OCI-LY7 (cell line): Measurements from ENCODE around the gene ZNF326. TPM values are rescaled to one million over a fixed set of nuclear protein-coding genes. Genes with fewer than 3 reads are reported as not detected.

Experiments used
- BruUV-seq: library from RNA; stranded (reverse); fragments of 400-500 nt; replicated peaks from 2 replicates; lab custom pipeline; 2021; lab: Mats Ljungman, UMichigan
- CTCF ChIA-PET: fragments of 300-600 bp; sonication (Branson Sonifier 250); formaldehyde crosslinking; loops from one replicate; lab custom pipeline; 2022; ENCODE audit warnings: antibody characterized with exemption; ENCODE audit not compliant: unreplicated experiment; lab: Charles Lee
- POLR2A ChIA-PET: fragments of 300-600 bp; sonication (Branson Sonifier 250); formaldehyde crosslinking; loops from one replicate; lab custom pipeline; 2022; ENCODE audit warnings: antibody characterized with exemption; lab: Charles Lee
- DNase-seq: peaks from one replicate; pipeline ENCODE4 v3.0.0-alpha.2; 2015; ENCODE audit warnings: low spot score
- H2AFZ ChIP-seq: fragments of 200-600 bp; sonication (generic), shearing (Covaris generic); 2 replicates; pipeline ENCODE4 v1.6.1; 2014; ENCODE audit warnings: mild to moderate bottlenecking, antibody characterized with exemption, low read length, moderate library complexity
- H3K27ac ChIP-seq: fragments of 200-600 bp; sonication (generic); 2 replicates; pipeline ENCODE4 v1.5.1; 2014; ENCODE audit warnings: mixed run types, low read depth, mild to moderate bottlenecking, moderate library complexity, low read length, inconsistent platforms; ENCODE audit not compliant: poor library complexity, severe bottlenecking
- H3K36me3 ChIP-seq: fragments of 200-600 bp; sonication (generic); 2 replicates; pipeline ENCODE4 v1.6.1; 2014; ENCODE audit warnings: mild to moderate bottlenecking, antibody characterized with exemption, low read length, moderate library complexity, mixed read lengths; ENCODE audit not compliant: insufficient read depth
- H3K4me1 ChIP-seq: fragments of 200-600 bp; sonication (generic); 2 replicates; pipeline ENCODE4 v1.5.1; 2014; ENCODE audit warnings: mild to moderate bottlenecking, low read length; ENCODE audit not compliant: insufficient read depth, poor library complexity, severe bottlenecking
- H3K4me2 ChIP-seq: fragments of 200-600 bp; sonication (generic); 2 replicates; pipeline ENCODE4 v1.6.1; 2014; ENCODE audit warnings: mild to moderate bottlenecking, low read length
- H3K4me3 ChIP-seq: fragments of 200-600 bp; sonication (generic); 2 replicates; pipeline ENCODE4 v1.5.1; 2014; ENCODE audit warnings: mild to moderate bottlenecking, low read depth, low read length; ENCODE audit not compliant: poor library complexity, severe bottlenecking
- H3K79me2 ChIP-seq: fragments of 200-600 bp; sonication (generic); 2 replicates; pipeline ENCODE4 v1.6.1; 2016; ENCODE audit warnings: low read depth, mild to moderate bottlenecking, low read length, moderate library complexity, mixed read lengths; ENCODE audit not compliant: insufficient read depth
- H3K9me2 ChIP-seq: fragments of 200-600 bp; sonication (generic); 2 replicates; pipeline ENCODE4 v1.6.1; 2016; ENCODE audit warnings: mild to moderate bottlenecking, low read length, mixed read lengths; ENCODE audit not compliant: insufficient read depth
- H3K9me3 ChIP-seq: fragments of 200-600 bp; sonication (generic); 2 replicates; pipeline ENCODE4 v1.6.1; 2014; ENCODE audit warnings: mild to moderate bottlenecking, mixed run types, low read length, mixed read lengths
- H4K20me1 ChIP-seq: fragments of 200-600 bp; sonication (generic); 2 replicates; pipeline ENCODE4 v1.6.1; 2014; ENCODE audit warnings: mild to moderate bottlenecking, antibody characterized with exemption, low read length, moderate library complexity, mixed read lengths; ENCODE audit not compliant: insufficient read depth
- CTCF ChIP-seq: fragments of 200-600 bp; sonication (generic); conservative IDR thresholded peaks from 2 replicates; pipeline ENCODE4 v1.5.1; 2014; ENCODE audit warnings: mild to moderate bottlenecking, antibody characterized with exemption, low read length, moderate library complexity, mixed read lengths
- EZH2phosphoT487 ChIP-seq: fragments of 200-600 bp; sonication (generic); IDR thresholded peaks from 2 replicates; pipeline ENCODE4 v1.6.1; 2018; ENCODE audit warnings: low read depth, borderline replicate concordance, mild to moderate bottlenecking, mixed run types, antibody characterized with exemption, low read length, moderate library complexity, mixed read lengths
- intact Hi-C: fragments of 100-400 bp; cut with micrococcal nuclease; formaldehyde crosslinking; loops from one replicate; pipeline ENCODE4 v1.10.0; 2022; ENCODE audit not compliant: unreplicated experiment
- total RNA-seq, 2 experiments: library from RNA; depleted of rRNA in 1 of 2; stranded (reverse); fragments of >200 nt in 1 of 2; shearing (Covaris generic) in 1 of 2; gene quantifications; 2 replicates each; pipeline ENCODE4 v1.2.3, GENCODE V29; 2014 to 2022

ZNF326 gene
- total RNA-seq, 2 experiments from 2014 or later: 11.5 to 43.5 TPM

- POLR2A ChIA-PET: no interaction called here
- Histone ChIP-seq H3K79me2 (no peaks in the 10 kb centered on the region), H2AFZ (peak overlapping the region; percentile 59), H4K20me1 (no peaks in the 10 kb centered on the region), H3K9me3 (no peaks in the 10 kb centered on the region), H3K4me1 (peaks cover 9% of the 10 kb centered on the region), H3K27ac (no peak overlapping the region), H3K4me3 (peak overlapping the region; percentile 27), H3K9me2 (no peaks in the 10 kb centered on the region), H3K36me3 (no peaks in the 10 kb centered on the region), H3K4me2 (peak overlapping the region; percentile 39)
- DNase-seq: peak; percentile 4
- TF ChIP-seq CTCF: no peak
- no peak for TF ChIP-seq EZH2phosphoT487
- no TSS peak for BruUV-seq
- intact Hi-C loops: no loop called here
- CTCF ChIA-PET: no interaction called here
Measured at GRCh38 chr1:90074137-90074536, 79.2 kb downstream of the ZNF326 start.

GRCh38 chr1:90074566-90074965 lies 79.7 kb downstream of the ZNF326 start:
- CTCF ChIA-PET: no interaction called here
- peaks cover 9% of the 10 kb centered on the region for H3K4me1 ChIP-seq
- H2AFZ ChIP-seq: peak overlapping the region; percentile 59; the same call in 1 of the 2 replicates
- POLR2A ChIA-PET: no interaction called here
- no peak for TF ChIP-seq EZH2phosphoT487
- no peak for TF ChIP-seq CTCF
- no peak overlapping the region for H3K27ac ChIP-seq
- intact Hi-C loops: no loop called here
- no peaks in the 10 kb centered on the region for H4K20me1 ChIP-seq
- DNase-seq: no peak
- no peaks in the 10 kb centered on the region for H3K79me2 ChIP-seq
- H3K9me3 ChIP-seq: no peaks in the 10 kb centered on the region
- peak overlapping the region; percentile 39 for H3K4me2 ChIP-seq
- BruUV-seq: no TSS peak
- no peak overlapping the region for H3K4me3 ChIP-seq
- no peaks in the 10 kb centered on the region for H3K9me2 ChIP-seq
- H3K36me3 ChIP-seq: no peaks in the 10 kb centered on the region

GRCh38 chr1:90074970-90075391 lies 80.1 kb downstream of the ZNF326 start:
- no peaks in the 10 kb centered on the region for H3K9me2 ChIP-seq
- intact Hi-C loops: no loop called here
- POLR2A ChIA-PET: no interaction called here
- no peaks in the 10 kb centered on the region for H3K9me3 ChIP-seq
- CTCF ChIA-PET: no interaction called here
- H3K4me3 ChIP-seq: no peak overlapping the region
- BruUV-seq: no TSS peak
- no peaks in the 10 kb centered on the region for H3K36me3 ChIP-seq
- H3K4me2 ChIP-seq: no peak overlapping the region
- H3K27ac ChIP-seq: no peak overlapping the region
- DNase-seq: no peak
- TF ChIP-seq EZH2phosphoT487 (no peak), CTCF (no peak)
- no peak overlapping the region for H2AFZ ChIP-seq
- peaks cover 9% of the 10 kb centered on the region for H3K4me1 ChIP-seq
- no peaks in the 10 kb centered on the region for H3K79me2 ChIP-seq
- H4K20me1 ChIP-seq: no peaks in the 10 kb centered on the region
